HEK293 (cell line): ENCODE measurements around the gene ATP13A2.

Experiments used
- CTCF ChIA-PET: fragments of 350-600 bp; formaldehyde crosslinking; extraction: SDS; loops from one replicate; lab custom pipeline; 2021; ENCODE audit warnings: antibody characterized with exemption; lab: Yijun Ruan, JAX
- POLR2A ChIA-PET: fragments of 300-600 bp; formaldehyde crosslinking; extraction: SDS; loops from one replicate; lab custom pipeline; 2020; ENCODE audit warnings: antibody characterized with exemption, inconsistent platforms; lab: Yijun Ruan, JAX
- H3K27ac ChIP-seq: fragments of 200-500 bp; sonication (Bioruptor generic); 2 replicates; pipeline ENCODE4 v1.5.1; 2014; ENCODE audit warnings: low read depth, low read length, control low read depth, inconsistent platforms; ENCODE audit errors: extremely low read depth
- H3K36me3 ChIP-seq, 2 experiments: fragments of 200-500 bp in 1 of 2; sonication (Bioruptor generic) in 1 of 2; 1 replicate in 1 of 2; 2 replicates in 1 of 2; pipeline ENCODE4 v1.5.1; 2014 to 2017; ENCODE audit warnings: inconsistent platforms in 2 of 2, low read length in 2 of 2; ENCODE audit not compliant: control insufficient read depth in 2 of 2, insufficient read depth in 1 of 2
- H3K4me1 ChIP-seq: fragments of 200-500 bp; sonication (Bioruptor generic); 2 replicates; pipeline ENCODE4 v1.5.1; 2014; ENCODE audit warnings: mild to moderate bottlenecking, low read length, inconsistent platforms; ENCODE audit not compliant: control insufficient read depth, insufficient read depth
- H3K4me3 ChIP-seq: 2 replicates; pipeline ENCODE4 v1.5.1; 2011; ENCODE audit warnings: low read depth, mild to moderate bottlenecking, control low read depth, low read length, moderate library complexity
- H3K9me3 ChIP-seq: fragments of 200-500 bp; sonication (Bioruptor generic); 2 replicates; pipeline ENCODE4 v1.5.1; 2014; ENCODE audit warnings: low read depth, low read length, inconsistent platforms; ENCODE audit not compliant: control insufficient read depth, insufficient read depth
- AEBP2 ChIP-seq: fragments of 450-650 bp; formaldehyde crosslinking; IDR thresholded peaks from 2 replicates; pipeline ENCODE4 v1.5.1; 2016; ENCODE audit warnings: missing biosample characterization, missing genetic modification characterization, borderline replicate concordance
- BCL11B ChIP-seq: fragments of 450-650 bp; formaldehyde crosslinking; IDR thresholded peaks from 2 replicates; pipeline ENCODE4 v1.5.1; 2016; ENCODE audit warnings: low read depth, missing biosample characterization, missing genetic modification characterization
- CTCF ChIP-seq: fragments of 450-650 bp; formaldehyde crosslinking; IDR thresholded peaks from 2 replicates; pipeline ENCODE4 v1.5.1; 2016; ENCODE audit warnings: missing biosample characterization, missing genetic modification characterization
- HIC1 ChIP-seq: fragments of 450-650 bp; formaldehyde crosslinking; IDR thresholded peaks from 2 replicates; pipeline ENCODE4 v1.5.1; 2016; ENCODE audit warnings: missing biosample characterization, missing genetic modification characterization
- PRDM1 ChIP-seq: fragments of 450-650 bp; formaldehyde crosslinking; IDR thresholded peaks from 2 replicates; pipeline ENCODE4; 2016; ENCODE audit warnings: missing biosample characterization, missing genetic modification characterization
- ZNF311 ChIP-seq: fragments of 450-650 bp; formaldehyde crosslinking; IDR thresholded peaks from 2 replicates; pipeline ENCODE4 v1.5.1; 2017; ENCODE audit warnings: missing biosample characterization, missing genetic modification characterization, borderline replicate concordance
- ZNF324 ChIP-seq: fragments of 450-650 bp; formaldehyde crosslinking; IDR thresholded peaks from 2 replicates; pipeline ENCODE4 v1.5.1; 2016; ENCODE audit warnings: missing biosample characterization, missing genetic modification characterization
- ZNF362 ChIP-seq: fragments of 450-650 bp; formaldehyde crosslinking; IDR thresholded peaks from 2 replicates; pipeline ENCODE4 v1.5.1; 2016; ENCODE audit warnings: missing biosample characterization, missing genetic modification characterization
- ZNF654 ChIP-seq: fragments of 450-650 bp; formaldehyde crosslinking; IDR thresholded peaks from 2 replicates; pipeline ENCODE4 v1.5.1; 2016; ENCODE audit warnings: low read depth, missing biosample characterization, missing genetic modification characterization
- ZNF660 ChIP-seq: fragments of 450-650 bp; IDR thresholded peaks from 2 replicates; pipeline ENCODE4 v1.5.1; 2018; ENCODE audit warnings: missing biosample characterization, mild to moderate bottlenecking, missing genetic modification characterization
- ZSCAN30 ChIP-seq: fragments of 450-650 bp; IDR thresholded peaks from 2 replicates; pipeline ENCODE4 v1.5.1; 2018; ENCODE audit warnings: missing biosample characterization, mild to moderate bottlenecking, missing genetic modification characterization, moderate library complexity

ATP13A2 gene

GRCh38 chr1:17047924-17048323 lies 36.2 kb upstream of the ATP13A2 start:
- ChIA-PET POLR2A (interaction anchor here (0.6 to 1.6 kb wide), 2 partner anchors 77 to 81 kb away, joined by 3 to 4 read pairs; no protein-coding TSS in a partner anchor), CTCF (interaction anchor here (0.6 to 7.0 kb wide), 7 partner anchors 34 to 427 kb away, joined by 3 to 115 read pairs (median 3); no protein-coding TSS in a partner anchor)
- no peak overlapping the region for H3K27ac ChIP-seq

GRCh38 chr1:17046334-17046657 lies 34.6 kb upstream of the ATP13A2 start:
- no peak overlapping the region for H3K4me3 ChIP-seq
- ChIA-PET POLR2A (interaction anchor here (0.6 to 1.4 kb wide), 3 partner anchors 47 to 86 kb away, joined by 3 read pairs; no protein-coding TSS in a partner anchor), CTCF (interaction anchor here (0.7 to 7.0 kb wide), 21 partner anchors 10 to 1829 kb away, joined by 3 to 115 read pairs (median 6); partner anchors contain the start of gene MFAP2)
- H3K4me1 ChIP-seq: no peaks in the 10 kb centered on the region
- TF ChIP-seq ZNF362 (tag by site-specific recombination) (peak; percentile 32; the same call in 1 of the 2 replicates), ZNF324 (tag by site-specific recombination) (no peak), ZNF311 (tag by site-specific recombination) (no peak), ZNF660 (tag by site-specific recombination) (no peak)
- peaks cover 54 to 61% of the 10 kb centered on the region in 2 experiments for H3K36me3 ChIP-seq
- no peak overlapping the region for H3K27ac ChIP-seq
- H3K9me3 ChIP-seq: no peaks in the 10 kb centered on the region

More at GRCh38 chr1:17047924-17048323, 36.2 kb upstream of the ATP13A2 start:
- Histone ChIP-seq H3K36me3 (peaks cover 42 to 56% of the 10 kb centered on the region in 2 experiments), H3K4me3 (no peak overlapping the region), H3K4me1 (peaks cover 4% of the 10 kb centered on the region; the same call in 1 of the 2 replicates), H3K9me3 (no peaks in the 10 kb centered on the region)
- no peak for TF ChIP-seq AEBP2 (tag by site-specific recombination)

GRCh38 chr1:17045634-17046333 lies 34.1 kb upstream of the ATP13A2 start:
- H3K4me3 ChIP-seq: no peak overlapping the region
- ChIA-PET CTCF (interaction anchor here (0.5 to 7.0 kb wide), 24 partner anchors 9 to 1830 kb away, joined by 3 to 115 read pairs (median 4); partner anchors contain the start of gene MFAP2), POLR2A (interaction anchor here (0.6 to 1.4 kb wide), 3 partner anchors 46 to 85 kb away, joined by 3 read pairs; no protein-coding TSS in a partner anchor)

More at GRCh38 chr1:17045634-17046333, 34.1 kb upstream of the ATP13A2 start:
- H3K4me1 ChIP-seq: no peaks in the 10 kb centered on the region
- H3K27ac ChIP-seq: no peak overlapping the region
- TF ChIP-seq ZNF654: peak; percentile 79
- peak; percentile 96 for TF ChIP-seq PRDM1 (tag by site-specific recombination)
- peak; percentile 51; the same call in 1 of the 2 replicates for TF ChIP-seq CTCF (tag by site-specific recombination)
- TF ChIP-seq HIC1 (tag by site-specific recombination): no peak
- TF ChIP-seq ZNF660 (tag by site-specific recombination): peak; percentile 42; the same call in 1 of the 2 replicates
- TF ChIP-seq BCL11B (tag by site-specific recombination): no peak
- TF ChIP-seq ZSCAN30: no peak
- TF ChIP-seq, all 188 proteins: peak for 4
- H3K36me3 ChIP-seq: peaks cover 53 to 58% of the 10 kb centered on the region in 2 experiments
- H3K9me3 ChIP-seq: no peaks in the 10 kb centered on the region
